AG10803 (cell line): ENCODE results near the gene ATG4B.

ENCODE experiments used
- DNase-seq: peaks from one replicate; pipeline ENCODE4 v3.0.0; 2010; ENCODE audit warnings: low read depth
- H3K4me3 ChIP-seq: 2 replicates; pipeline ENCODE4 v1.5.1; 2011; ENCODE audit warnings: mild to moderate bottlenecking, low read length, control low read depth
- CTCF ChIP-seq: conservative IDR thresholded peaks from 2 replicates; pipeline ENCODE4 v1.5.1; 2011; ENCODE audit warnings: mild to moderate bottlenecking, low read length, control low read depth, inconsistent platforms

Gene ATG4B

DNA sequence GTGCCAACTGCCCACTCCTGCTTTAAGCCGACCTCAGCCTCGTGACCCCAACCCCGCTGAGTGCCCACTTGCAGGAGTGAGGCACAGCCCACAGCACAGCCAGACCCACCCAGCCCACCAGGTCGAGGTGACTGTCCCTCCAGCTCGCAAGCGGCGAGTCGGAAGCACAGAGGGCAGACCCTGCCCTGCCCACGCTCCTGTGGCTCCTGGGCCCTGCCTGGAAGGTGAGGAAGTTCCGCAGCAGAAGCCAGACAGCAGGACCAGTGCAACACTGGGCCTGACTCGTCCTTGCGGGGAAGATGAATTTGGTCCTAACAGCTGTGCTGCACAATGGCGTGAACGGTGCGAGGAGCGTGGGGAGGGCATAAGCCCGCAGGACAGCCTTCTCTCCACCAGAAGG is 39.2 kb downstream of the ATG4B start:
- no peak overlapping the region for H3K4me3 ChIP-seq
- no peak for DNase-seq
- no peak for TF ChIP-seq CTCF

DNA sequence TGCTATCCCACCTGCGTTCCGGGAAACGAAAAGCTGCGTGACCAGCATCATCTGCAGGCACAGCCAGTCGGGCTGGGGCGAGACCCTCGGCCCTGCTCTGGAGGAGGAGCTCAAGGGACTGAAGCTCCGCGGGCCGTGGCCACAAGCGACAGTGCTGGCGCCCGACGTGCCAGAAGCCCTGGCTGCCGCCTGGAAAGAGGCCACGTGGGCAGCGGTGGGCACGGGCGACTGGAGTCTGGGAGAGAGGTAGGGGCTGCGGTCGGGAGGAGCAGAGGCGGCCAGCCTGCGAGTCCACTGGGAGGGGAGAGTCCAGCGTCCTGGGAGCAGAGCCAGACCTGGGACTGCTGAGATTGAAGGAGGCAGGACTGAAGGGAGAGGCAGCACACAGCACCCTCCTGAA is 39.9 kb downstream of the ATG4B start:
- no peak for TF ChIP-seq CTCF
- H3K4me3 ChIP-seq = no peak overlapping the region
- no peak for DNase-seq

GRCh38 chr2:241678307-241678706 is 40.8 kb downstream of the ATG4B start:
- DNase-seq = no peak
- TF ChIP-seq CTCF = no peak
- no peak overlapping the region for H3K4me3 ChIP-seq

DNA sequence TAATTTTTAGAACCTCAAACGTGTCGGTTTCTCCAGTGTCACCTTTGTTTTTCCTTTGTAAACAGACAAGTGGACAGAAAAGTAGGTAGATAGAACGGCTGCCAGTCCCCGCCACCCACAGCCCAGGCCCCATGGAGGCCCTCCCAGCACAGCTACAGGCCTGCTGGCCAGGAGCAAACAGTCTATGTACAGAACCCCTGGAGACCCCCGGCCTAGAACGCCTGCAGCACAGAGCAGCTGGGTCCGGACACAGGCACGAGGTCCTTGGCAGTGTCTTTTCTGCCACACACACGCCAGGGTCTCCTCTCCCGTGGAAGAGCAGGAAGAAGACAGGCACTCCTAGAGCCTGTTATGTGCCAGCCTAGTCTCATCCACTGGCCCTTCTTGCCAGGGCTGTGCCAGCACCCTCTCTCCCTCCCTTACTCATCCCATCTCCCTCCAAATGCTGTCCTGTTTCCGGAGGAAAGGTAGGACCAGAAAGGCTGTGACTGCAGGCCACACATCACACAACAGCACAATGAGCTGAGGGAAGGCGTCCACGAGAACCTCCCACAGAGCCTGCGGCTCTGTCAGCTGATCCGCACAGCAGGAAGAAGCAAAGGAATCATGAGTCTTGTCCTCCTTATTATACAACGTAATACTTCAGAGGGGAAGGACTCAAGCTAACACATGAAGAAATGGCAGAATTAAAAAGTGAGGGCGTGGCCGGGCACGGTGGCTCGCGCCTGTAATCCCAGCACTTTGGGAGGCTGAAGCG is 41.5 kb downstream of the ATG4B start:
- no peak for DNase-seq
- TF ChIP-seq CTCF = no peak
- H3K4me3 ChIP-seq = no peak overlapping the region

- no peak for DNase-seq
- no peak for TF ChIP-seq CTCF
Measured at GRCh38 chr2:241680044-241680443, 42.6 kb downstream of the ATG4B start.

DNA sequence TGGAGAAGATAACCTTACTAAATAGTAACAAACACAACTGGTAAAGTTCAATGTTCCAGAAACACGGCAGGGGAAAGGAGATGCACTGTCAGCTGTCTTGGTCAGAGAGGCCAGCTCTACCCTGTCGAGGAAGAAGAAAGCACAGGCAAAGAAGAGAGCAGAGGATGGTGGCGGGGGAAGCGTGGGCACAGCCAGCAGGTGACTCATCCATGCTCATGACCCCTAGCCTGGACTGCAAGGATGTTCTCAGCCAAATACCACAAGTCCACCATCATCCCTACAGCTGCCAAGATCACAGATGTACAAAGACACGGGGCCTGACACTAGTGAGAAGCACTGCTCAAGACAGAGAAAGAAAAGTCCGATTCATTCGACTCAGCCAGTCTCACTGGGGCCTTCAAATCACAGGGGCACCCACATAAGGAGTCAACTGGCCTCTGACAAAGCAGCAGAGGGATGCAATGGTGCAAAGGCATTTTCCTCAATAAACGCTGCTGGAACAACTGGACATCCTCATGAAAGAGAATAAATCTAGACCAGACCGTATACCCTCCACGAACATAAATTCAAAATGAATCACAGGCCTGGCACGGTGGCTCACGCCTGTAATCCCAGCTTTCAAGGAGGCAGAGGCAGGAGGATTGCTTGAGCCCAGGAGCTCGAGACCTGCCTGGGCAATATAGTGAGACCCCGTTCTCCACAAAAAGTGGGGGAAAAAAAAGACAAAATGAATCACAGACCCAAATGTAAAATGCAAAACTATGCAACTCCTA is 43.5 kb downstream of the ATG4B start:
- no peak overlapping the region for H3K4me3 ChIP-seq
- TF ChIP-seq CTCF = no peak
- peak; percentile 98 for DNase-seq

More at GRCh38 chr2:241680044-241680443, 42.6 kb downstream of the ATG4B start:
- no peak overlapping the region for H3K4me3 ChIP-seq

DNA sequence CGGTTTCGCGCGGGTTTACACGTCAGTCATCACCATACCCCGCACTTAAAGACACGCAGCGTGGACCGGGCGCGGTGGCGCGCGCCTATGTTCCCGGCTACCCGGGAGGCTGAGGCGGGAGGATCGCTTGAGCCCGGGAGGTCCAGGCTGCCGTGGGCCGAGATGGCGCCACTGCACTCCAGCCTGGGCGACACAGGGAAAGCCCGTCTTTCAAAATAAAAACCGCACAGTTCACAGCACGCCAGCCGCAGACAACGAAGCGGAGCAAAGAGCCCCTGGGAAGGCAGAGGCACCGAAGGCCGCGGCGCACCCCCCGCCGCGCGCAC is 48.8 kb downstream of the ATG4B start:
- no peak for TF ChIP-seq CTCF
- DNase-seq = no peak
- H3K4me3 ChIP-seq = peak overlapping the region; percentile 81
